Cardiac atrium fibroblast (primary cell): ENCODE results near the gene CRISP2. TPM values are rescaled to one million over a fixed set of nuclear protein-coding genes. Genes with fewer than 3 reads are reported as not detected.

Experiments used
- total RNA-seq: library from RNA; depleted of rRNA; stranded (reverse); fragments of >200 nt; gene quantifications from 2 replicates; pipeline ENCODE4 v1.2.3, GENCODE V29; 2015

The CRISP2 gene
- total RNA-seq, result not detected in 2 replicates

GRCh38 chr6:49713346-49713745 lies at the start of gene CRISP2:
CRISP2 (minus strand) TSS chr6:49713543; CDS start chr6:49709196, 4,347 bp downstream.

GRCh38 chr6:49744259-49744658 lies 30.9 kb upstream of the CRISP2 start, which contains the start of gene CRISP3:
CRISP3 (minus strand) TSS chr6:49744388; CDS start chr6:49744367, 21 bp downstream.

Other genes with a start within 250 kb of the CRISP2 start
- gene GLYATL3, start 213.6 kb downstream of the CRISP2 start, total RNA-seq, result not detected in 2 replicates
- 4.5 TPM in 1 of 2 replicates, not detected in the other for gene C6orf141, start 162.9 kb downstream of the CRISP2 start, total RNA-seq
- not detected in 2 replicates for gene RHAG, start 76.7 kb downstream of the CRISP2 start, total RNA-seq
- not detected in 2 replicates for gene CRISP3, start 30.8 kb upstream of the CRISP2 start, total RNA-seq
- gene PGK2, start 73.7 kb upstream of the CRISP2 start, total RNA-seq, result not detected in 2 replicates
- not detected in 2 replicates for gene CRISP1, start 153.0 kb upstream of the CRISP2 start, total RNA-seq